Astrocyte (in vitro differentiated cells and primary cell): ENCODE results near the gene CMTM5.

Source experiments
- CTCF ChIP-seq: IDR thresholded peaks from 2 replicates; pipeline ENCODE4 v1.5.1; 2011; ENCODE audit warnings: low read depth, mild to moderate bottlenecking, inconsistent platforms, low read length, moderate library complexity; ENCODE audit not compliant: insufficient read depth
- EZH2 ChIP-seq: IDR thresholded peaks from 2 replicates; pipeline ENCODE4 v1.6.1; 2012; ENCODE audit warnings: mild to moderate bottlenecking, low read length, inconsistent platforms; ENCODE audit not compliant: insufficient read depth

DNA sequence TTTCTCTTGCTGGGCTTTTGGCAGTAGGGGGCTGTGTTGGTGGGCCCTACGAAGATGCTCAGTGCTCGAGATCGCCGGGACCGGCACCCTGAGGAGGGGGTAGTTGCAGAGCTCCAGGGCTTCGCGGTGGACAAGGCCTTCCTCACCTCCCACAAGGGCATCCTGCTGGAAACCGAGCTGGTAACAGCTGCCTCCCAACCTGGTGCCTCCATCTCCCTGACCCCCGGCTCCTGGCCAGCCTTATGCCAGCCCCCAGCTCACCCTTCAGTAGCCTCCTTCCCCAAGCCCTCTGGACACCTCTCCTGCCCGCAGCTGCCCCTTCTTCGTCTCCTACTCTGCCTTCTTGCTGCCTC lies 328 bp downstream of the CMTM5 start:
- no peak for TF ChIP-seq CTCF
- no peak for TF ChIP-seq EZH2
